H1 (cell line): Measurements from ENCODE around the gene PRR23E. TPM values are rescaled to one million over a fixed set of nuclear protein-coding genes. Genes with fewer than 3 reads are reported as not detected.

ENCODE experiments used
- ASH2L ChIP-seq: fragments of 200-600, 300-600 bp; sonication (generic); IDR thresholded peaks from one replicate; pipeline ENCODE4 v1.7.1; 2017; ENCODE audit warnings: low read length
- BACH1 ChIP-seq: IDR thresholded peaks from 2 replicates; pipeline ENCODE4 v1.6.1; 2012; ENCODE audit warnings: low read length, improper control_type of control experiment
- CHD1 ChIP-seq: IDR thresholded peaks from 2 replicates; pipeline ENCODE4 v1.6.1; 2012; ENCODE audit warnings: low read depth, low read length, improper control_type of control experiment
- CHD7 ChIP-seq: fragments of 300-600 bp; sonication (generic); IDR thresholded peaks from 2 replicates; pipeline ENCODE4 v1.7.1; 2012; ENCODE audit warnings: low read length, moderate library complexity, mild to moderate bottlenecking, inconsistent platforms; ENCODE audit not compliant: insufficient replicate concordance
- EGR1 ChIP-seq: IDR thresholded peaks from 2 replicates; pipeline ENCODE4 v1.6.1; 2011; ENCODE audit warnings: low read depth, low read length, borderline replicate concordance
- NRF1 ChIP-seq: IDR thresholded peaks from 2 replicates; pipeline ENCODE4 v1.6.1; 2011; ENCODE audit warnings: mild to moderate bottlenecking, low read depth, low read length, improper control_type of control experiment
- POLR2AphosphoS5 ChIP-seq: IDR thresholded peaks from 2 replicates; pipeline ENCODE4 v1.6.1; 2011; ENCODE audit warnings: low read depth, low read length
- RNF2 ChIP-seq: fragments of 200-900, 300-1000 bp; sonication (generic); IDR thresholded peaks from 2 replicates; pipeline ENCODE4 v1.7.1; 2016; ENCODE audit warnings: borderline replicate concordance, low read depth, mild to moderate bottlenecking, antibody characterized with exemption, low read length; ENCODE audit not compliant: poor library complexity, severe bottlenecking; ENCODE audit errors: missing control alignments
- SIRT6 ChIP-seq: IDR thresholded peaks from one replicate; pipeline ENCODE4 v1.7.1; 2012; ENCODE audit warnings: low read length, inconsistent platforms
- SIX5 ChIP-seq: IDR thresholded peaks from 2 replicates; pipeline ENCODE4 v1.6.1; 2011; ENCODE audit warnings: mild to moderate bottlenecking, low read depth, low read length
- SP2 ChIP-seq: IDR thresholded peaks from 2 replicates; pipeline ENCODE4 v1.6.1; 2012; ENCODE audit warnings: mild to moderate bottlenecking, low read length, inconsistent platforms
- TAF1 ChIP-seq: IDR thresholded peaks from 2 replicates; pipeline ENCODE4 v1.6.1; 2011; ENCODE audit warnings: mild to moderate bottlenecking, low read depth, low read length
- polyA plus RNA-seq, 7 experiments: library from polyadenylated mRNA; depleted of rRNA in 3 of 7; stranded (reverse) in 5 of 7; unstranded in 2 of 7; fragments of >200 nt in 5 of 7; fragments of 200-250 nt in 2 of 7; gene quantifications; 1 replicate in 5 of 7; 2 replicates in 1 of 7; 4 replicates in 1 of 7; pipeline versions ENCODE4 v1.2.1 to v1.2.3, GENCODE V29; 2011 to 2013; ENCODE audit warnings: missing spikeins in 2 of 7, mixed read lengths in 2 of 7
- total RNA-seq: library from RNA; stranded (reverse); fragmentation: NEBNext Ultra II Directional; extraction: Animal tissue kit (Norgen Biotek cat#: 25700); gene quantifications from 2 replicates; pipeline ENCODE4 v1.2.1, GENCODE V29; 2021

The PRR23E gene
- total and polyA plus RNA-seq, 2 of the 8 experiments (the other 6 are each of a cell fraction or from before 2014, with no cell fraction given) = not detected

GRCh38 chr3:127228866-127229265 is 35.9 kb downstream of the PRR23E start (continued):
- TF ChIP-seq CHD7 (no peak), RNF2 (no peak), SIRT6 (no peak), CHD1 (no peak), ASH2L (no peak), SIX5 (no peak), POLR2AphosphoS5 (no peak), TAF1 (no peak), EGR1 (no peak), BACH1 (no peak), NRF1 (no peak), SP2 (no peak)
- TF ChIP-seq, all 59 proteins: peak for 0
